ENCODE data around the gene NCEH1. TPM values are rescaled to one million over a fixed set of nuclear protein-coding genes. Genes with fewer than 3 reads are reported as not detected.

The NCEH1 gene
- total and polyA plus RNA-seq, 2 of the 4 experiments (the other 2 are of a cell fraction) = 22.3 to 23.3 TPM

DNA sequence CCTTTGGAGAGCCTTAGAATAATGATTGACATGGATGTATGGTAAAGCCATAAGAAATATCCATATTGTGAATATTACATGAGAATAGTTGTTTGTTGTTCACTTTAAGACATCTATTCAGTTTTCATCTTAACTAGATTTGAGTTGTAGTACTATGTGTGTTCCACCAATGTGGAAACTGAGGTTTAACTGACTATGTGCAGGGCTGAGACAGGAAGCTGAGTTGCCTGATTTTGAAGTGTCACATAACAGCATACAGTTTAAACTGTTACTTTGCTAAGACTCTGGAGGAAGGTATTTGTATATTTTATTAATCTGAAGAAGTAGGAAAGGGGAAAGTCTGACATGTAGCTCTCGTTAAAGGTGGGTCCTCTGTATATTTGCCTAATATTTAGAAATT is 41.8 kb upstream of the NCEH1 start:
- no peak overlapping the region for H2BK15ac ChIP-seq (ENCODE audit: low read depth, low read length)
- no peak overlapping the region for H2BK5ac ChIP-seq (ENCODE audit: low read depth, low read length, poor library complexity, severe bottlenecking)
- H3K18ac ChIP-seq (ENCODE audit: low read depth, low read length) = no peak overlapping the region
- H2BK20ac ChIP-seq (ENCODE audit: low read depth, low read length) = no peak overlapping the region
- H3K4ac ChIP-seq (ENCODE audit: low read depth, low read length) = 0 out of 2 replicates have a peak overlapping the region, but pooled peaks have one; percentile 15
- ATAC-seq (ENCODE audit: low read depth) = no peak
- H3K23ac ChIP-seq (ENCODE audit: low read depth, low read length) = peak overlapping the region; percentile 39; the same call in 1 of the 2 replicates
- DNase-seq = no peak
- no TSS peak for BruUV-seq (replicated peaks)
- no peak overlapping the region for H2AFZ ChIP-seq (replicated peaks; ENCODE audit: low read length, poor library complexity)
- H3K14ac ChIP-seq (replicated peaks; ENCODE audit: low read depth, low read length) = no peak overlapping the region
- no peaks in the 10 kb centered on the region for H3K27me3 ChIP-seq (ENCODE audit: control insufficient read depth, insufficient read depth, low read length)
- H4K8ac ChIP-seq (ENCODE audit: low read depth in 2 of 2, low read length in 2 of 2) = no peak overlapping the region
- peaks cover 14 to 20% of the 10 kb centered on the region in 2 experiments for H3K79me1 ChIP-seq (ENCODE audit: low read depth in 1 of 2, low read length in 2 of 2)
- intact Hi-C loops (cut with micrococcal nuclease) = no loop called here
- peak overlapping the region; percentile 3; the same call in 1 of the 2 replicates for H2BK120ac ChIP-seq (ENCODE audit: low read depth, low read length)
- no peaks in the 10 kb centered on the region for H3K4me1 ChIP-seq (ENCODE audit: control insufficient read depth, insufficient read depth, low read length)
- H4K91ac ChIP-seq (ENCODE audit: insufficient read depth, low read depth, low read length) = no peak overlapping the region
- no peak for TF ChIP-seq CHD1 (IDR thresholded peaks at IDR 0.05; ENCODE audit: low read depth, low read length)
- no peak for TF ChIP-seq MAFK (IDR thresholded peaks at IDR 0.05; ENCODE audit: low read depth, low read length)
- TF ChIP-seq RAD21 (IDR thresholded peaks at IDR 0.05; ENCODE audit: low read length) = no peak
- TF ChIP-seq, protein P1, sequence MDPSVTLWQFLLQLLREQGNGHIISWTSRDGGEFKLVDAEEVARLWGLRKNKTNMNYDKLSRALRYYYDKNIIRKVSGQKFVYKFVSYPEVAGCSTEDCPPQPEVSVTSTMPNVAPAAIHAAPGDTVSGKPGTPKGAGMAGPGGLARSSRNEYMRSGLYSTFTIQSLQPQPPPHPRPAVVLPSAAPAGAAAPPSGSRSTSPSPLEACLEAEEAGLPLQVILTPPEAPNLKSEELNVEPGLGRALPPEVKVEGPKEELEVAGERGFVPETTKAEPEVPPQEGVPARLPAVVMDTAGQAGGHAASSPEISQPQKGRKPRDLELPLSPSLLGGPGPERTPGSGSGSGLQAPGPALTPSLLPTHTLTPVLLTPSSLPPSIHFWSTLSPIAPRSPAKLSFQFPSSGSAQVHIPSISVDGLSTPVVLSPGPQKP (IDR thresholded peaks at IDR 0.05; ENCODE audit: borderline replicate concordance, low read depth, low read length) = no peak
- TF ChIP-seq NFE2L2 (IDR thresholded peaks at IDR 0.05; ENCODE audit: low read depth, low read length) = no peak
- TF ChIP-seq RCOR1 (IDR thresholded peaks at IDR 0.05; ENCODE audit: insufficient replicate concordance, low read length) = no peak
- no peak for TF ChIP-seq POLR2A (IDR thresholded peaks at IDR 0.05; ENCODE audit: low read depth, low read length)
- no peak for TF ChIP-seq RFX5 (IDR thresholded peaks at IDR 0.05; ENCODE audit: low read depth, low read length)
- TF ChIP-seq CEBPB (IDR thresholded peaks at IDR 0.05; ENCODE audit: low read depth, low read length) = no peak
- no peak for TF ChIP-seq SMC3 (IDR thresholded peaks at IDR 0.05; ENCODE audit: low read depth, low read length)
- TF ChIP-seq BHLHE40 (IDR thresholded peaks at IDR 0.05; ENCODE audit: low read depth, low read length) = no peak
- H2AK9ac ChIP-seq (replicated peaks; ENCODE audit: low read depth, low read length, poor library complexity) = no peak overlapping the region
- H4K5ac ChIP-seq (ENCODE audit: low read depth, low read length) = no peak overlapping the region
- no peaks in the 10 kb centered on the region for H3K9me1 ChIP-seq (ENCODE audit: insufficient read depth, low read length)
- in situ Hi-C loops (cut with MboI; ENCODE audit: low sequenced_read_pairs) = no loop called here
- CTCF ChIA-PET = interaction anchor here (0.8 kb wide), 2 partner anchors 10 to 42 kb away, joined by 3 to 5 read pairs; partner anchors contain the start of gene NCEH1
- H3K27ac ChIP-seq (ENCODE audit: insufficient read depth, low read length) = no peak overlapping the region
- no peak overlapping the region for H3K9ac ChIP-seq (ENCODE audit: low read depth, low read length)
- H3K4me3 ChIP-seq (ENCODE audit: insufficient read depth, low read depth, low read length) = no peak overlapping the region
- no peaks in the 10 kb centered on the region for H3K9me3 ChIP-seq (ENCODE audit: control insufficient read depth, insufficient read depth, low read length)
- H3K36me3 ChIP-seq (ENCODE audit: control insufficient read depth, insufficient read depth, low read length) = peaks cover 4% of the 10 kb centered on the region; the same call in 1 of the 2 replicates
- H3K56ac ChIP-seq (ENCODE audit: extremely low read depth, insufficient read depth, low read length) = no peak overlapping the region
- H2AK5ac ChIP-seq (ENCODE audit: low read depth, low read length) = no peak overlapping the region
- WGBS, 2 experiments (ENCODE audit: extremely low coverage in 2 of 2, insufficient read length in 1 of 2) = no CpG with 5 or more reads among the region's 1 CpG
- H4K20me1 ChIP-seq (ENCODE audit: insufficient read depth, low read length) = no peaks in the 10 kb centered on the region
- no peak overlapping the region for H3K4me2 ChIP-seq (ENCODE audit: low read depth, low read length)
- dilution Hi-C loops (cut with HindIII; ENCODE audit: low sequenced_read_pairs, unreplicated experiment) = no loop called here
- POLR2A ChIA-PET (ENCODE audit: unreplicated experiment) = no interaction called here

Measured in IMR-90 (cell line).